OCI-LY7 (cell line): ENCODE results near the gene RBMS2.

ENCODE experiments used
- EZH2phosphoT487 ChIP-seq: fragments of 200-600 bp; sonication (generic); IDR thresholded peaks from 2 replicates; pipeline ENCODE4 v1.6.1; 2018; ENCODE audit warnings: low read depth, borderline replicate concordance, mild to moderate bottlenecking, mixed run types, antibody characterized with exemption, low read length, moderate library complexity, mixed read lengths
- TF ChIP-seq, protein P1 (sequence below): fragments of 200-600 bp; sonication (generic); conservative IDR thresholded peaks from 2 replicates; pipeline ENCODE4 v1.5.1; 2014; ENCODE audit warnings: mild to moderate bottlenecking, antibody characterized with exemption, low read length, moderate library complexity, mixed read lengths

DNA sequence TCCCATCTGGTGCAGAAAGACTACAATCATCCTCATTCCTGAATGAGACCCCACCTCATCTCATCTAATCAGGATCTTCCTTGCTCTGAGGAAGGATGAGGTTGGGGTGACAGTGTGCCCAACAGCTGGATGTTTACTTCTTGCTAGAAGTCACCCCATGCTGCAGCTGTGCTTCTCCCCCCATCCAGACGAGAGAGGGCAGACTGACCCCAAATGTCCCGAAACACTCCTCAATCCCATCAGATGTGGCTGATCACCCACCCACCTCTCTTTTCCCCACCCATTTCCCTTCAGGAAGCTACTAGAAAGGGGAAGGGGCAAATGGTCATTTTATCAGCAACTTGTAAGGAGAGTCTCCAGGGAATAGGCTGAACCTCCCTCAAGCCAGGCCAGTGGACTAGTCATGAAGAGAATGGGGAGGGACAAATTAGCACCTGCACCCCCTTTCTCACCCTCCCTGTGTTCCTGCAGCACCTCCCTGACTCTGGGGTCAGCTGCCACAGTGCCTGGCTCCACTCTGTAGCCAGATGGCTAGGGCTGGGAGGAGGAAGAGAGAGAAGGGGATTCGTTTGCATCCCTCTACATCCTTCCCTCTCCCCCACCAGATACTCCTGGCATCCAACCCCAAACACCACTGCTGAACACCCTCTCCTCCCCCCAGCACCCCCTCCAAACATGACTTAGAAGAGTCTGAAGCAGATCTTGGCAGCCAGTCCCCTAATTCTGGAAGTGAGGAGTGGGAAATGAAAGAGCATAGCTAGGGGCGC lies 111.3 kb downstream of the RBMS2 start:
- TF ChIP-seq, protein P1, sequence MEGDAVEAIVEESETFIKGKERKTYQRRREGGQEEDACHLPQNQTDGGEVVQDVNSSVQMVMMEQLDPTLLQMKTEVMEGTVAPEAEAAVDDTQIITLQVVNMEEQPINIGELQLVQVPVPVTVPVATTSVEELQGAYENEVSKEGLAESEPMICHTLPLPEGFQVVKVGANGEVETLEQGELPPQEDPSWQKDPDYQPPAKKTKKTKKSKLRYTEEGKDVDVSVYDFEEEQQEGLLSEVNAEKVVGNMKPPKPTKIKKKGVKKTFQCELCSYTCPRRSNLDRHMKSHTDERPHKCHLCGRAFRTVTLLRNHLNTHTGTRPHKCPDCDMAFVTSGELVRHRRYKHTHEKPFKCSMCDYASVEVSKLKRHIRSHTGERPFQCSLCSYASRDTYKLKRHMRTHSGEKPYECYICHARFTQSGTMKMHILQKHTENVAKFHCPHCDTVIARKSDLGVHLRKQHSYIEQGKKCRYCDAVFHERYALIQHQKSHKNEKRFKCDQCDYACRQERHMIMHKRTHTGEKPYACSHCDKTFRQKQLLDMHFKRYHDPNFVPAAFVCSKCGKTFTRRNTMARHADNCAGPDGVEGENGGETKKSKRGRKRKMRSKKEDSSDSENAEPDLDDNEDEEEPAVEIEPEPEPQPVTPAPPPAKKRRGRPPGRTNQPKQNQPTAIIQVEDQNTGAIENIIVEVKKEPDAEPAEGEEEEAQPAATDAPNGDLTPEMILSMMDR, result no peak; the same call in 1 of the 2 replicates
- TF ChIP-seq EZH2phosphoT487, result no peak
